Duodenal mucosa (tissue), 2 donors: ENCODE results near the gene MAP2K2.

Source experiments
- H3K27ac ChIP-seq: one replicate; pipeline ENCODE4 v1.7.0; 2013; ENCODE audit warnings: low read depth, low read length
- H3K27me3 ChIP-seq, 2 donors: one replicate each; pipeline ENCODE4 v1.7.0; 2013; ENCODE audit warnings: low read length in 2 of 2, control low read depth in 1 of 2; ENCODE audit not compliant: insufficient read depth in 2 of 2, control insufficient read depth in 1 of 2
- H3K36me3 ChIP-seq, 2 donors: one replicate each; pipeline ENCODE4 v1.7.0; 2013; ENCODE audit warnings: low read length in 2 of 2, control low read depth in 1 of 2; ENCODE audit not compliant: insufficient read depth in 2 of 2, control insufficient read depth in 1 of 2
- H3K4me1 ChIP-seq, 2 donors: one replicate each; pipeline ENCODE4 v1.7.0; 2013; ENCODE audit warnings: low read length in 2 of 2, control low read depth in 1 of 2; ENCODE audit not compliant: insufficient read depth in 2 of 2, control insufficient read depth in 1 of 2
- H3K4me3 ChIP-seq, 2 donors: one replicate each; pipeline ENCODE4 v1.7.0; 2013; ENCODE audit warnings: low read length in 2 of 2, low read depth in 1 of 2
- H3K9ac ChIP-seq, 2 donors: one replicate each; pipeline ENCODE4 v1.7.0; 2013; ENCODE audit warnings: low read length in 2 of 2, low read depth in 1 of 2
- H3K9me3 ChIP-seq, 2 donors: one replicate each; pipeline ENCODE4 v1.7.0; 2013; ENCODE audit warnings: low read length in 2 of 2, control low read depth in 1 of 2; ENCODE audit not compliant: control insufficient read depth in 1 of 2

The MAP2K2 gene

DNA sequence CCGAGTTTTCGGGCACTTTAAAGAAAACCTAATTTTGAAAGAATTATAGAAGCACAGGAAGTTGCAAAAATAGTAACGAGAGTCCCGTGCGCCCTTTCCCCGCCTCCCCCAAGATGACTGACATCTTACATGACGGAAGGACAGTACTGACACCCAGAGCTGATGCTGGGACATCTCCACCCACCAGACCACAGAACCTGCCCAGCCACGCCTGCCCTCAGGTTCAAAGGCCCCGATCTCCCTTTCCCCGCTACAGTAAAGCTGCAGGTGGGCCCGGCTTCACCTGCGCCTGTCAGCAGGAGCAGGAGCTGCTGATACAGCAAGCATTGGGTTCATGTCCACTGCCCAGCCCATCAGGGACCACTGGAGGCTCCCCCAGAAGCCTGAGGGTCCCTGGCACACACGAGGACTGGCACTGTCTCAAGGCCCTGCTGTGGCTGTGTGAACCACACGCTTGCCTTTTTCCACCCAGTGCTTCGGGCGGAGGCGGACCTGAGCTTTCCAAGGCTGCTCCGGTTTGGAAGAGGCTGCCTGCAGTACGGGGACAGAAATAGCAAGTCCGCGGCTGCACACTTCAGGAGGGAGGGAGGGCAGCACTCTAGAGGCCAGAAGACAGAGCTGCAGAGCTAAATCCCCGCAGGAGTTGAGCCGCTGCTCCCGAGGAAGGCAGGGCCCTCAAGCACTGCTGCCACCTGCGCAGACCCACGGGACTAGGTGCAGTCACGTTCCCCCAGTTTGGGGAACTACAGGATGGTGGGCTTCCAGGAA is 8.7 kb downstream of the MAP2K2 start:
- H3K9ac ChIP-seq, result peak overlapping the region in 1 of 2 donors; percentile 8
- no peaks in the 10 kb centered on the region for H3K9me3 ChIP-seq
- no peak overlapping the region for H3K27ac ChIP-seq
- no peak overlapping the region for H3K4me3 ChIP-seq
- H3K27me3 ChIP-seq, result no peaks in the 10 kb centered on the region
- H3K36me3 ChIP-seq, result peaks cover 39 to 73% of the 10 kb centered on the region in 2 donors
- H3K4me1 ChIP-seq, result peaks cover 0 to 15% of the 10 kb centered on the region in 2 donors

DNA sequence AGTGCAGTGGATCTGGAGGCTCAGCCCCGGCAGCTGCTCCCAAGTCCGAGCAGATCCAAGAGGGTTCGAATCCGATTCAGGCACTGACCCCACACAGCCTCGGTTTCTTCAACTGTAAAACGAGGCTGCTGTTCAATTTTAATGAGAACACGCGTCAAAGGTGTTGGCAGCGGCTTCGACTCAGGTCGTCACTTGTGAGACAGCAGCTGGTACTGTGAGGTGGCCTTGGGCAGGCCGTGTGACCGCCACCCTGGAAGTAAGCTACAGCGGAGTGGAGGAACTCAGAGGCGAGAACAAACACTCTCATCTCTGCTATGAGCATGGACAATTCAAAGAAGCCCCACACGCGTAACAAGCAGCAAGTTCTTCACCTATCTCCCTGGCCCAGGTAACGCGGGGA is 9.7 kb downstream of the MAP2K2 start:
- Histone ChIP-seq H3K4me1 (peaks cover 0 to 15% of the 10 kb centered on the region in 2 donors), H3K27ac (no peak overlapping the region), H3K27me3 (no peaks in the 10 kb centered on the region), H3K36me3 (peaks cover 46 to 75% of the 10 kb centered on the region in 2 donors), H3K9me3 (no peaks in the 10 kb centered on the region), H3K9ac (no peak overlapping the region), H3K4me3 (no peak overlapping the region)

DNA sequence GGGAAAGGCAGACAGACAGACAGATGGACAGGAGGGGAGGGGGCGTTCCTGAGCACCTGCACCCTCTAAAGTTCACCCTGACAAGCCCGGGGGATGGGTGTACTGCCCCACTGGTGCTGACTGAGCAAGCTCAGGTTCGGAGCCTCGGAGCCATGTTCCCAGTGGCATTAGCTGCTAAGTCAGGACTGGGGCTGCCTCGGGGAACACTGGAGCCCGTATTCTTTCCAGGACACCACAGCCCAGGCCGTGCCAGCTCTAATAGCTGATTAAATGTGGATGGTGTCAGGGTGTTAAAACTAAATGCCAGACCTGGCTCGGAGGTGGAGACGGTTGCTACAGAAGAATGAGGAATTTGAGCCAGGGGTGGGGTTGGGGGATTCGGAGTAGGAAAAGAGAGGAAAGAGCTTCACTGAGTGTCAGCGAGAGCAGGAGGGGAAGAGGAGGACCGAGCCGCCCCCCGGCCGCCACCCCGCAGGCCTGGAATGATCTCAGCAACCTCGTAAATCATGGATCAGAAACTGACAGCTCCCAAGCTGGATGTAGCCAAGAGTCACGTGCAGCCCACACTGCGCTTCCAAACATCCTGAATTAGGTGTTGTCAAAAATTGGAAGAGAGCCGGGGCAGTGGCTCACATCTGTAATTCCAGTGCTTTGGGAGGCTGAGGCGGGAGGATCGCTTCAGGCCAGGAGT is 10.4 kb downstream of the MAP2K2 start:
- Histone ChIP-seq H3K27ac (no peak overlapping the region), H3K9me3 (no peaks in the 10 kb centered on the region), H3K36me3 (peaks cover 47 to 81% of the 10 kb centered on the region in 2 donors)

DNA sequence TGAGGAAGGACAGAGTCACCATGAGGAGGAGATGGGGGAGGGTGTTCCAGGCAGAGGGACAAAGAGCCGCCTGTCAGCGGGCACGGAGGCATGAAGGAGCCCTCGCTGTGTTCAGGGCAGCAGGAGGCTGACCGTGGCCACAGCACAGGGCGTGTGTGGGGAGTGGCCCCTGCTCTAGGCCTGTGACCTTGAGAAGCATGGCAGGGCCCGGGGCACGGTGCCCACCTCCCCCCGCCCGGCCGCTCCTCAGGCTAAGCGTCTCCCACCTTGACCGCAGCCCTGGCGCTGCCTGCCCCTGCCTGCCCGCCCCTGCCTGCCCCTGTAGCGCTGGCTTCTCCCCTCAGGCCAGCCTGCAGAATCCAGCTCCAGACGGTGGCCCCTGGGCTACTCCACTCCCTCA is 11.6 kb downstream of the MAP2K2 start:
- H3K9ac ChIP-seq, result no peak overlapping the region
- no peaks in the 10 kb centered on the region for H3K27me3 ChIP-seq
- no peaks in the 10 kb centered on the region for H3K9me3 ChIP-seq
- peaks cover 0 to 15% of the 10 kb centered on the region in 2 donors for H3K4me1 ChIP-seq
- peaks cover 51 to 82% of the 10 kb centered on the region in 2 donors for H3K36me3 ChIP-seq
- H3K27ac ChIP-seq, result no peak overlapping the region
- no peak overlapping the region for H3K4me3 ChIP-seq

More for the DNA sequence above, 10.4 kb downstream of the MAP2K2 start:
- Histone ChIP-seq H3K9ac (no peak overlapping the region), H3K4me3 (no peak overlapping the region), H3K4me1 (peaks cover 0 to 15% of the 10 kb centered on the region in 2 donors), H3K27me3 (no peaks in the 10 kb centered on the region)

DNA sequence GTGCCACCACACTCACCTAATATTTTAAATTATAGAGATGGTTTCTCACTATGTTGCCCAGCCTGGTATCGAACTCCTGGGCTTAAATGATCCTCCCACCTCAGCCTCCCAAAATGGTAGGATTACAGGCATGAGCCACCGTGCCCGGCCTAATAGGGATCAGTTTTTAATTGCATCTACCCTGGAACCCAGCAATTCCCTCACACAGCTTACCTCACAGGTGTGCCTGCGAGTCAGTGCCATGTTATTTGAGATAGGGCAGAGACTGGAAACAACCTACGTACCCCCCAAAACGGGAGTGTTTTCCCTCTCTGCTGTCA is 14.3 kb downstream of the MAP2K2 start:
- H3K9me3 ChIP-seq, result no peaks in the 10 kb centered on the region
- peaks cover 0 to 4% of the 10 kb centered on the region in 2 donors for H3K4me1 ChIP-seq
- H3K36me3 ChIP-seq, result peaks cover 43 to 80% of the 10 kb centered on the region in 2 donors
- no peaks in the 10 kb centered on the region for H3K27me3 ChIP-seq
- H3K4me3 ChIP-seq, result no peak overlapping the region
- H3K27ac ChIP-seq, result peak overlapping the region; percentile 55
- H3K9ac ChIP-seq, result peak overlapping the region in 1 of 2 donors; percentile 14

DNA sequence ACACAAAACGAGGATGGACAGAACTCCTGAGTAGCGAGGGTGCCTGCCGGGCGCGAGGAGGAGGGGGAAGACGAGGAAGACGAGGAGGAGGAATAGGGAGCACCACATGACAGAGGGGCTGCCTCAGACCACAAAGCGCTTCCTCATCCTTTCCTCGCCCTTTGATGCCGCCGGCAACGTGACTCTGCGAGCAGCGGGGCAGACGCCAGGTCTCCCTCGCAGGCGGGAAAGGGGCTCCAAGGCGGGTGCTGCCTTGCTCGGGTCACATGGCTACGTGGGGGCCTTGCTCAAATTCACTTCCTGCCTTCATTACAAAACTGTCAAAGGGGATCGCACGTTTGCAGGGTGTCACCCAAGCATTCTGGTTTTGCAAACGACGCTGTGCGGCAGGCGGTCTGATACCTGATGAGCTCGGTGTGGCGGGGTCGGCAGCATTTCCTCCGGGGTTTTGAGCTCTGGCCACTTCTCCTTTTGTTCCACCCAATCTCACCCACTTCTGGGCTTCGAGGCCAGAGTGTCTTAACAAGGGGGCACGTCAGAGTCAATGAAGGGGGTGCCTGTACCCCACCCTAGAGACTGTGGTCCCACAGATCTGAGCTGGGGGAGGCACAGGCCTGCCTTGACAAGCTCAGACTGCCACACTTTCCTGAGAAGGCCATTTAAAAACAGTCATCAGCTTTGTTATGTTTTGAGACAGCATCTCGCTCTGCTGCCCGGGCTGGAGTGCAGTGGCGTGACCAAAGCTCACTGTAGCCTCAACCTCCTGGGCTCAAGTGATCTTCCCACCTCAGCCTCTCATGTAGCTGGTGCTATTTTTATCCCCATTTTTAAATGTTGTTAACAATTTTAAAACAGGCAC is 14.9 kb downstream of the MAP2K2 start:
- Histone ChIP-seq H3K4me1 (no peaks in the 10 kb centered on the region), H3K9ac (peak overlapping the region in 1 of 2 donors; percentile 14), H3K27ac (peak overlapping the region; percentile 55), H3K4me3 (no peak overlapping the region), H3K9me3 (no peaks in the 10 kb centered on the region), H3K27me3 (no peaks in the 10 kb centered on the region), H3K36me3 (peaks cover 39 to 76% of the 10 kb centered on the region in 2 donors)

DNA sequence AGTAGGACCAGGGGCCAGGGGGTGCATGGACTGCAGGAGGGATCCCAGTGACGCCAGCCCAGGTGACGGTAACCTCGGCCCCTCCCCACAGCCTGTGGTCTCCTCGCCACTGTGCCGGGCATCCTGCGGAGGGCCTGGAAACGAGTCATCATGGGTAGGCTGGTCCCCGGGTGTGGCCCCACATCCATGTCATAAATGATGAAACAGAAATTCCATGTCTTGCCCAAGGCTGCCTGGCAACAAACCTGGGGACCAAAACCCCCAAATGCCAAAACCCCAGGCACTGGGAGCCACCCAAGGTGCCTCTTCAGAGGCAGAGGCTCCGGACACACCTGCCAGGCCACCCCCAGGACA is 20.9 kb downstream of the MAP2K2 start:
- H3K4me3 ChIP-seq, result no peak overlapping the region
- no peak overlapping the region for H3K9ac ChIP-seq
- no peaks in the 10 kb centered on the region for H3K9me3 ChIP-seq
- peaks cover 23 to 84% of the 10 kb centered on the region in 2 donors for H3K36me3 ChIP-seq
- no peaks in the 10 kb centered on the region for H3K4me1 ChIP-seq
- H3K27ac ChIP-seq, result no peak overlapping the region
- H3K27me3 ChIP-seq, result no peaks in the 10 kb centered on the region

DNA sequence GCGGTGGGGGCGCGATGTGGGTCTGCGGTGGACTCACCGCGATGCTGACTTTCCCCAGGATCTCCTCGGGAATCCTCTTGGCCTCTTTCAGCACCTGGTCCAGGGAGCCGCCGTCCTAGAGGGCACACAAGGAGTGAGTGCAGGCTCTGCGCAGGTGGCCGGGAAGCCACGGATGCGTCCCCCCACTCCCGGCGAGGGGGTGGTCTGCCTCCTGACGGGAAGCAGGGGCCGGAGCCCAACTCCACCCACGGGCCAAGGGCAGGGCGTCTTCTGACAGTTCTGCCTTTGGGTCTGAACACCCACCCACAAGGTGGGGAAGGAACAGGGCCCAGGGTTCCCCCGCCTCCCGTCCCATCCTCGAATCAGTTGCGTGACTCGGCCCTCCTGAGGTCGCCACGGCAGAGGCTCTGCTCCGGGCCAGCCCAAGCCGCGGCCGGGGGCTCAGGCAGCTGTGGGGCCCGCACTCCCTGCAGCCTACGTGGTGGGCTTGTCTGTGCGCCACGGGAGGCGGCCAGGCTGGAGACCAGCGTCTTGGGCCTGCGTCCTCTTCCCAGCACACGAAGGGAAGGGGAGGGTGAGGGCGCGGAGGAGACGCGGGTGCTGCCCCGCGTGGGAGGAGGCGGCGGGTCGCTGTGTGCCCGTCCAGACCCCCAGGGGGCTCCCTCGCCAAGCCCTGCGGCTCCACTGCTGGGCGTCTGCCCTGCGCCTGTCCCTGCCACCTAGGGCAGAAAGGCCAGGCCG is 21.4 kb downstream of the MAP2K2 start:
- Histone ChIP-seq H3K27me3 (no peaks in the 10 kb centered on the region), H3K9me3 (no peaks in the 10 kb centered on the region), H3K9ac (no peak overlapping the region), H3K27ac (no peak overlapping the region), H3K4me3 (no peak overlapping the region), H3K36me3 (peaks cover 18 to 84% of the 10 kb centered on the region in 2 donors), H3K4me1 (no peaks in the 10 kb centered on the region)

DNA sequence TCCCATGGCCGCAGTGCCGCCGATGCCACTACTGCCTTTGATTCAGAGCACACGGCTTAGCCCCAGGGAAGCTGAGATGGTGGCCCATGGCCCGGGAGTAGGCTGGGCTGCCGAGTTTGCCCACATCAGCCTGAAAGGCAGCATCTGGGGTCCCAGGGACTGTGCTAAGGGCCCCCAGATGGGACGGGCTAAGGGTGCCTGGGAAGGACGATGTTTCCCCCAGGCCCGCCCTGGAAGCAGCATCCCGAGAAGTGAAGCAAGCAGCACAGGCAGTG is 22.5 kb downstream of the MAP2K2 start:
- Histone ChIP-seq H3K4me3 (no peak overlapping the region), H3K9me3 (no peaks in the 10 kb centered on the region), H3K27me3 (no peaks in the 10 kb centered on the region), H3K36me3 (peaks cover 16 to 79% of the 10 kb centered on the region in 2 donors), H3K9ac (no peak overlapping the region), H3K27ac (no peak overlapping the region), H3K4me1 (peaks cover 3 to 7% of the 10 kb centered on the region in 2 donors)
